GM21526 (cell line): ENCODE measurements around the gene CEP295NL.
"Not testable (repeated sequence)": the region's sequence is repeated elsewhere in the genome, so short reads cannot be mapped to it uniquely, and the experiment has no call there.

ENCODE experiments used
- ATAC-seq: cut with Tn5 transposase; IDR thresholded peaks from one replicate; pipeline ENCODE4 v1.9.1; 2021; ENCODE audit warnings: moderate library complexity; ENCODE audit not compliant: unreplicated experiment, low FRiP score

CEP295NL gene

GRCh38 chr17:78908426-78908825, 5.4 kb upstream of the CEP295NL start:
- no peak for ATAC-seq

GRCh38 chr17:78905541-78905940, 2.5 kb upstream of the CEP295NL start:
- no peak for ATAC-seq

- no peak for ATAC-seq
Measured at GRCh38 chr17:78905116-78905515, 2.1 kb upstream of the CEP295NL start.

GRCh38 chr17:78904371-78904770, 1.4 kb upstream of the CEP295NL start:
- ATAC-seq: no peak

GRCh38 chr17:78902231-78902630, 770 bp downstream of the CEP295NL start:
- not testable (repeated sequence) for ATAC-seq

GRCh38 chr17:78901806-78902205, 1.2 kb downstream of the CEP295NL start:
- ATAC-seq: no peak

GRCh38 chr17:78900816-78901215, 2.2 kb downstream of the CEP295NL start:
- ATAC-seq: no peak

GRCh38 chr17:78899361-78900260, 3.4 kb downstream of the CEP295NL start:
- ATAC-seq: no peak

GRCh38 chr17:78898947-78899346, 4.1 kb downstream of the CEP295NL start:
- ATAC-seq: no peak

- ATAC-seq: no peak
Measured at GRCh38 chr17:78898075-78898836, 4.7 kb downstream of the CEP295NL start.

- no peak for ATAC-seq
Measured at GRCh38 chr17:78897664-78898047, 5.3 kb downstream of the CEP295NL start.

- ATAC-seq: no peak
Measured at GRCh38 chr17:78896834-78897663, 6.0 kb downstream of the CEP295NL start.

- no peak for ATAC-seq
Measured at GRCh38 chr17:78896091-78896833, 6.7 kb downstream of the CEP295NL start.

GRCh38 chr17:78895322-78895721, 7.7 kb downstream of the CEP295NL start:
- no peak for ATAC-seq

- no peak for ATAC-seq
Measured at GRCh38 chr17:78893684-78894083, 9.3 kb downstream of the CEP295NL start.

GRCh38 chr17:78892936-78893379, 10.0 kb downstream of the CEP295NL start:
- ATAC-seq: no peak

GRCh38 chr17:78892520-78892919, 10.5 kb downstream of the CEP295NL start:
- no peak for ATAC-seq

- ATAC-seq: no peak
Measured at GRCh38 chr17:78892062-78892456, 10.9 kb downstream of the CEP295NL start.

- no peak for ATAC-seq
Measured at GRCh38 chr17:78891406-78892061, 11.5 kb downstream of the CEP295NL start.
